ENCODE measurements around the gene KAT14.

DNA sequence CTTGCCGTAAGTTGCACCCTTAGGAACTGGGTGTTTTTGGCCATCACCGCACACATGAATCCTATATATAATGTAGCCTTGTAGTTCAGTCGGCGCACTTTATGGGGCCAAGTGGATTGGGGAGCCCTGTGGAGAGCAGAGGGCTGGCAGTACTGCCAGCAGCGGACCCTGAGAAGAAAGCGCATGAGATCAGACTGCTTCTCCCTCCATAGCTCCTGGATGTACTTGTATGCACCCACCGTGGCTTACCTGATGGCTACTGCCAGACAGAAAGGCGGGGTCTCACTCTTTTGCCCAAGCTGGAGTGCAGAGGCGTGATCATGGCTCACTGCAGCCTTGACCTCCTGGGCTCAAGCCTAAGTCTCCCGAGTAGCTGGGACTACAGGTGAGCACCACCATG is 47.2 kb upstream of the KAT14 start:
- TF ChIP-seq POLR2AphosphoS5 (IDR thresholded peaks at IDR 0.05) (no peak), POLR2A (IDR thresholded peaks at IDR 0.05) (no peak)
- TF ChIP-seq, protein P1, sequence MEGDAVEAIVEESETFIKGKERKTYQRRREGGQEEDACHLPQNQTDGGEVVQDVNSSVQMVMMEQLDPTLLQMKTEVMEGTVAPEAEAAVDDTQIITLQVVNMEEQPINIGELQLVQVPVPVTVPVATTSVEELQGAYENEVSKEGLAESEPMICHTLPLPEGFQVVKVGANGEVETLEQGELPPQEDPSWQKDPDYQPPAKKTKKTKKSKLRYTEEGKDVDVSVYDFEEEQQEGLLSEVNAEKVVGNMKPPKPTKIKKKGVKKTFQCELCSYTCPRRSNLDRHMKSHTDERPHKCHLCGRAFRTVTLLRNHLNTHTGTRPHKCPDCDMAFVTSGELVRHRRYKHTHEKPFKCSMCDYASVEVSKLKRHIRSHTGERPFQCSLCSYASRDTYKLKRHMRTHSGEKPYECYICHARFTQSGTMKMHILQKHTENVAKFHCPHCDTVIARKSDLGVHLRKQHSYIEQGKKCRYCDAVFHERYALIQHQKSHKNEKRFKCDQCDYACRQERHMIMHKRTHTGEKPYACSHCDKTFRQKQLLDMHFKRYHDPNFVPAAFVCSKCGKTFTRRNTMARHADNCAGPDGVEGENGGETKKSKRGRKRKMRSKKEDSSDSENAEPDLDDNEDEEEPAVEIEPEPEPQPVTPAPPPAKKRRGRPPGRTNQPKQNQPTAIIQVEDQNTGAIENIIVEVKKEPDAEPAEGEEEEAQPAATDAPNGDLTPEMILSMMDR (IDR thresholded peaks at IDR 0.05) = no peak

Measured in breast epithelium (tissue), 3 donors.